DOHH2 (cell line): ENCODE results near the gene XRCC4.

Experiments
- H3F3A ChIP-seq: fragments of 200-600 bp; sonication (generic), shearing (Covaris generic); 2 replicates; pipeline ENCODE4 v1.6.0; 2016; ENCODE audit warnings: antibody characterized with exemption, mild to moderate bottlenecking; ENCODE audit not compliant: control insufficient read depth, insufficient read depth
- H3K27ac ChIP-seq: fragments of 200-600 bp; sonication (generic); 2 replicates; pipeline ENCODE4 v1.5.1; 2014; ENCODE audit warnings: low read depth, mild to moderate bottlenecking, low read length, moderate library complexity
- H3K27me3 ChIP-seq: fragments of 200-600 bp; sonication (generic); 2 replicates; pipeline ENCODE4 v1.6.1; 2014; ENCODE audit warnings: mild to moderate bottlenecking, low read length, mixed read lengths; ENCODE audit not compliant: control insufficient read depth
- H3K36me3 ChIP-seq: fragments of 200-600 bp; sonication (generic); 2 replicates; pipeline ENCODE4 v1.6.1; 2014; ENCODE audit warnings: mild to moderate bottlenecking, low read length, moderate library complexity, mixed read lengths; ENCODE audit not compliant: control insufficient read depth
- H3K4me1 ChIP-seq: fragments of 200-600 bp; sonication (generic); 2 replicates; pipeline ENCODE4 v1.6.1; 2014; ENCODE audit warnings: mild to moderate bottlenecking, low read length, mixed read lengths; ENCODE audit not compliant: control insufficient read depth
- H3K4me2 ChIP-seq: fragments of 200-600 bp; sonication (generic); 2 replicates; pipeline ENCODE4 v1.6.0; 2014; ENCODE audit warnings: mild to moderate bottlenecking, low read length, moderate library complexity
- H3K4me3 ChIP-seq: fragments of 200-600 bp; sonication (generic); 2 replicates; pipeline ENCODE4 v1.5.1; 2014; ENCODE audit warnings: mild to moderate bottlenecking, low read length, mixed read lengths
- H3K79me2 ChIP-seq: fragments of 200-600 bp; sonication (generic); 2 replicates; pipeline ENCODE4 v1.6.1; 2014; ENCODE audit warnings: mild to moderate bottlenecking, low read length, mixed read lengths; ENCODE audit not compliant: control insufficient read depth
- H3K9me2 ChIP-seq: fragments of 200-600 bp; sonication (generic); replicated peaks from 2 replicates; pipeline ENCODE4 v1.6.1; 2014; ENCODE audit warnings: mild to moderate bottlenecking, low read length, mixed read lengths; ENCODE audit not compliant: control insufficient read depth
- H3K9me3 ChIP-seq: fragments of 200-600 bp; sonication (generic); 2 replicates; pipeline ENCODE4 v1.6.1; 2014; ENCODE audit warnings: antibody characterized with exemption, low read length, mixed read lengths; ENCODE audit not compliant: control insufficient read depth, insufficient read depth
- H4K20me1 ChIP-seq: fragments of 200-600 bp; sonication (generic); 2 replicates; pipeline ENCODE4 v1.6.0; 2014; ENCODE audit warnings: low read depth, mild to moderate bottlenecking, antibody characterized with exemption, low read length, moderate library complexity; ENCODE audit not compliant: control insufficient read depth, insufficient read depth
- CTCF ChIP-seq: fragments of 200-600 bp; sonication (generic); IDR thresholded peaks from one replicate; pipeline ENCODE4 v1.5.1; 2014; ENCODE audit warnings: antibody characterized with exemption, mild to moderate bottlenecking, low read depth, low read length; ENCODE audit not compliant: poor library complexity, severe bottlenecking
- EZH2phosphoT487 ChIP-seq: fragments of 200-600 bp; sonication (generic); IDR thresholded peaks from 2 replicates; pipeline ENCODE4 v1.6.1; 2017; ENCODE audit warnings: borderline replicate concordance, mild to moderate bottlenecking, antibody characterized with exemption, low read length, moderate library complexity, mixed read lengths

The XRCC4 gene

GRCh38 chr5:83306572-83307241 lies 229.4 kb downstream of the XRCC4 start:
- H3K27me3 ChIP-seq, result no peaks in the 10 kb centered on the region
- H3K27ac ChIP-seq, result no peak overlapping the region
- no peaks in the 10 kb centered on the region for H3F3A ChIP-seq
- no peaks in the 10 kb centered on the region for H3K9me3 ChIP-seq
- H3K79me2 ChIP-seq, result no peaks in the 10 kb centered on the region
- H3K36me3 ChIP-seq, result no peaks in the 10 kb centered on the region
- H3K4me3 ChIP-seq, result no peak overlapping the region
- H3K4me2 ChIP-seq, result no peak overlapping the region
- no peaks in the 10 kb centered on the region for H3K4me1 ChIP-seq
- no peaks in the 10 kb centered on the region for H4K20me1 ChIP-seq
- no peaks in the 10 kb centered on the region for H3K9me2 ChIP-seq
- TF ChIP-seq EZH2phosphoT487, result no peak
- no peak for TF ChIP-seq CTCF

GRCh38 chr5:83312663-83313062 lies 235.3 kb downstream of the XRCC4 start:
- Histone ChIP-seq H3K9me3 (peaks cover 10% of the 10 kb centered on the region; the same call in 1 of the 2 replicates), H3K27ac (no peak overlapping the region), H3K4me1 (no peaks in the 10 kb centered on the region), H3K27me3 (no peaks in the 10 kb centered on the region), H3K9me2 (no peaks in the 10 kb centered on the region), H3K36me3 (no peaks in the 10 kb centered on the region), H4K20me1 (no peaks in the 10 kb centered on the region), H3K79me2 (no peaks in the 10 kb centered on the region), H3K4me2 (no peak overlapping the region), H3K4me3 (no peak overlapping the region), H3F3A (no peaks in the 10 kb centered on the region)
- TF ChIP-seq EZH2phosphoT487, result no peak

GRCh38 chr5:83313436-83313835 lies 236.1 kb downstream of the XRCC4 start:
- Histone ChIP-seq H3K36me3 (no peaks in the 10 kb centered on the region), H4K20me1 (no peaks in the 10 kb centered on the region), H3K9me3 (peaks cover 10% of the 10 kb centered on the region; the same call in 1 of the 2 replicates), H3K79me2 (no peaks in the 10 kb centered on the region), H3K27ac (no peak overlapping the region), H3K4me1 (no peaks in the 10 kb centered on the region), H3F3A (no peaks in the 10 kb centered on the region), H3K4me2 (no peak overlapping the region), H3K9me2 (no peaks in the 10 kb centered on the region), H3K4me3 (no peak overlapping the region), H3K27me3 (no peaks in the 10 kb centered on the region)
- no peak for TF ChIP-seq EZH2phosphoT487
- no peak for TF ChIP-seq CTCF

GRCh38 chr5:83321483-83322055 lies 244.2 kb downstream of the XRCC4 start:
- Histone ChIP-seq H3K27ac (no peak overlapping the region), H3F3A (no peaks in the 10 kb centered on the region)
- no peak for TF ChIP-seq CTCF
- TF ChIP-seq EZH2phosphoT487, result no peak

More at GRCh38 chr5:83321483-83322055, 244.2 kb downstream of the XRCC4 start:
- H3K4me3 ChIP-seq, result no peak overlapping the region
- H3K4me1 ChIP-seq, result no peaks in the 10 kb centered on the region
- no peaks in the 10 kb centered on the region for H3K36me3 ChIP-seq
- no peaks in the 10 kb centered on the region for H3K79me2 ChIP-seq
- no peaks in the 10 kb centered on the region for H4K20me1 ChIP-seq
- H3K9me3 ChIP-seq, result no peaks in the 10 kb centered on the region
- no peaks in the 10 kb centered on the region for H3K9me2 ChIP-seq
- H3K27me3 ChIP-seq, result no peaks in the 10 kb centered on the region
- no peak overlapping the region for H3K4me2 ChIP-seq
